Measurements from ENCODE around the gene SAMD11. TPM values are rescaled to one million over a fixed set of nuclear protein-coding genes. Genes with fewer than 3 reads are reported as not detected.
A peak's percentile ranks its signal among the peaks of the same experiment; 100 is the strongest.
"Not testable (repeated sequence)": the region's sequence is repeated elsewhere in the genome, so short reads cannot be mapped to it uniquely, and the experiment has no call there.

SAMD11 gene
- polyA plus RNA-seq, 1 donor from 2014 or later: not detected

DNA sequence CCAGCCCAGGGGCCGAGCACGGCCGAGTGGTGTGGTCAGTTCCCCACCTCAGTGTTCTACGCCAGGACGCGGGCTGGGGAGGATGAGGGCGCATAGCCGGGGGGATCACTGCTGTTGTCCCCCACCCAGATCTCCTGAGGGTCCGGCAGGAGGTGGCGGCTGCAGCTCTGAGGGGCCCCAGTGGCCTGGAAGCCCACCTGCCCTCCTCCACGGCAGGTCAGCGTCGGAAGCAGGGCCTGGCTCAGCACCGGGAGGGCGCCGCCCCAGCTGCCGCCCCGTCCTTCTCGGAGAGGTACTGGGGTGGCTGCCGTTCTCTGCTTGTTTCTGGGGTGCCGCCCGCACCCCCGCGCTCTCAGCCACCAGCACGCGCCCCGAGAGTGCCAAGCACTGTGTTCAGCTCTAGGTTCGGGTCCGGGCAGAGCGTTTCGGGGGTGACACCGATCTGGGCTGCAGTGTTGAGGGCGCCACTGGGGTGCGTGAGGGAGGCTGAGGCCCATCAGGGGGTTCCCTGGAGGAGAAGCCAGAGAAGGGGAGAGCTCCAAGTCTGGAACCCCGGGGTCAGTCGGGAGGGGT is 17.4 kb downstream of the SAMD11 start:
- Mint-ChIP-seq H3K27me3 (peaks cover 15% of the 10 kb centered on the region), H3K4me3 (peak overlapping the region; percentile 78 to 94 (median 84)), H3K4me1 (peaks cover 0 to 6% (median 0%) of the 10 kb centered on the region in 3 donors), H3K27ac (peak overlapping the region in 2 of 3 donors; percentile 67 to 73), H3K36me3 (peaks cover 7% of the 10 kb centered on the region), H3K9me3 (no peaks in the 10 kb centered on the region)

DNA sequence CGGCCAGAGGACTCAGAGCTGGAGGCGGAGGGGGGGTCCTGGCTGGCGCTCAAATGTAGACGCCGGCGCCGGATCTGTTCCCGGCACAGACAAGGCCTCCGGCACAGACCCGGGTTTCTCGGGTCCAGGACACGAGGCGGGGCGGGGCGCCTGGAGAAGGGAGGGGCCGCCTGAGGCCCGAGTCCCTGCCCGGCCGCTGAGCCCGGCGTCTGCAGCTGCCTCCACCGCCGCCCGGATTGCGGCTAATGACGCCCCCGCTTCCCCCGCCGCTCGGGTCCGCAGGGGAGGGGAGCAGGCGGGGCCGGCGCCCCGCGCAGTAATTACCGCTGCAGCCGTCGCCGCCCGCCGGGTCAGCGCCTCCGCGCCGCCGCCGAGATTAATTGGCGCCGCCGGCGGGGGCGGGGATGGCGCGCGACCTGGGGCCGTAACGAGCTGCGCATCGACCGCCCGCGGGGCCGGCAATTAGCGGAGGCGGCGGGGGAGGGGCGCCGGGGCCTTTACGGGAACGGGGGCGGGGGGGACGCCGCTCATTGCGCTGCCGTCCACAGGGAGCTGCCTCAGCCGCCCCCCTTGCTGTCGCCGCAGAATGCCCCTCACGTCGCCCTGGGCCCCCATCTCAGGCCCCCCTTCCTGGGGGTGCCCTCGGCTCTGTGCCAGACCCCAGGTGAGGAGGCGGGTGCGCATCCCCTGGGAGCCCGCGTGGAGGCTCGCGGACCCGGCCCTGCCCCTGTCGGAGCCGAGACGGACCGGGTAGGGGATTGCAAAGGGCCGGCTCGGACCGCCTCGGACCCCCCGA is 18.1 kb downstream of the SAMD11 start:
- peaks cover 7% of the 10 kb centered on the region for H3K36me3 Mint-ChIP-seq
- H3K27ac Mint-ChIP-seq: peak overlapping the region in 1 of 3 donors; percentile 73
- peak overlapping the region; percentile 78 to 94 (median 84) for H3K4me3 Mint-ChIP-seq
- peaks cover 15% of the 10 kb centered on the region for H3K27me3 Mint-ChIP-seq
- H3K9me3 Mint-ChIP-seq: no peaks in the 10 kb centered on the region
- H3K4me1 Mint-ChIP-seq: peaks cover 0 to 6% (median 0%) of the 10 kb centered on the region in 3 donors

DNA sequence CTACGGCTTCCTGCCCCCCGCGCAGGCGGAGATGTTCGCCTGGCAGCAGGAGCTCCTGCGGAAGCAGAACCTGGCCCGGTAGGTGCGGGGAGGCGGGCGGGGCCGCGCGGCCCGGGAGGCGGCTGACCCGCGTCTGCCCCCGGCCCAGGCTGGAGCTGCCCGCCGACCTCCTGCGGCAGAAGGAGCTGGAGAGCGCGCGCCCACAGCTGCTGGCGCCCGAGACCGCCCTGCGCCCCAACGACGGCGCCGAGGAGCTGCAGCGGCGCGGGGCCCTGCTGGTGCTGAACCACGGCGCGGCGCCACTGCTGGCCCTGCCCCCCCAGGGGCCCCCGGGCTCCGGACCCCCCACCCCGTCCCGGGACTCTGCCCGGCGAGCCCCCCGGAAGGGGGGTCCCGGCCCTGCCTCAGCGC is 18.7 kb downstream of the SAMD11 start:
- peaks cover 9% of the 10 kb centered on the region for H3K36me3 Mint-ChIP-seq
- H3K27ac Mint-ChIP-seq: no peak overlapping the region
- peaks cover 0 to 6% (median 0%) of the 10 kb centered on the region in 3 donors for H3K4me1 Mint-ChIP-seq
- H3K9me3 Mint-ChIP-seq: no peaks in the 10 kb centered on the region
- peaks cover 15% of the 10 kb centered on the region for H3K27me3 Mint-ChIP-seq
- H3K4me3 Mint-ChIP-seq: no peak overlapping the region

DNA sequence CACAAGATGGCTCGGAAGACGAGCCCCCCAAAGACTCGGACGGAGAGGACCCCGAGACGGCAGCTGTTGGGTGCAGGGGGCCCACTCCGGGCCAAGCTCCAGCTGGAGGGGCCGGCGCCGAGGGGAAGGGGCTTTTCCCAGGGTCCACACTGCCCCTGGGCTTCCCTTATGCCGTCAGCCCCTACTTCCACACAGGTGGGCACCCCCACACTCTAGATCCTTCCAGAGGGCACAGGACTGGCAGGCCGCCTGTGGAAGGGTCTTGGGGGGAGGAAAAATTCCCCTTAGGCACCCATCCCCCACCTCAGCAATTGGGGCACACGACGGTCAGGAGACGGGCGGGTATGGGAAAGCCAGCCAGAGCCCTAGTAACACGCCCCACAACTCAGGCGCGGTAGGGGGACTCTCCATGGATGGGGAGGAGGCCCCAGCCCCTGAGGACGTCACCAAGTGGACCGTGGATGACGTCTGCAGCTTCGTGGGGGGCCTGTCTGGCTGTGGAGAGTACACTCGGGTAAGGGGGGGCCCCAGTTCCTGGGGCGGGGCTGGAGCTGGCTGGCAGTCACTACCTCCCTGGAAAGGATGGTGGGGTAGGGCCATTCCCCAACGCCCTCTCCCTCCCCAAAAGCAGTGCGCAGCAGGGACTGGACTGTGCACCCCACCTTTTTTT is 19.3 kb downstream of the SAMD11 start:
- no peak overlapping the region for H3K27ac Mint-ChIP-seq
- H3K4me3 Mint-ChIP-seq: peak overlapping the region in 3 of 4 donors; percentile 25 to 68 (median 47)
- H3K4me1 Mint-ChIP-seq: peaks cover 0 to 6% (median 0%) of the 10 kb centered on the region in 3 donors
- peaks cover 9% of the 10 kb centered on the region for H3K36me3 Mint-ChIP-seq
- no peaks in the 10 kb centered on the region for H3K9me3 Mint-ChIP-seq
- H3K27me3 Mint-ChIP-seq: peaks cover 15% of the 10 kb centered on the region

DNA sequence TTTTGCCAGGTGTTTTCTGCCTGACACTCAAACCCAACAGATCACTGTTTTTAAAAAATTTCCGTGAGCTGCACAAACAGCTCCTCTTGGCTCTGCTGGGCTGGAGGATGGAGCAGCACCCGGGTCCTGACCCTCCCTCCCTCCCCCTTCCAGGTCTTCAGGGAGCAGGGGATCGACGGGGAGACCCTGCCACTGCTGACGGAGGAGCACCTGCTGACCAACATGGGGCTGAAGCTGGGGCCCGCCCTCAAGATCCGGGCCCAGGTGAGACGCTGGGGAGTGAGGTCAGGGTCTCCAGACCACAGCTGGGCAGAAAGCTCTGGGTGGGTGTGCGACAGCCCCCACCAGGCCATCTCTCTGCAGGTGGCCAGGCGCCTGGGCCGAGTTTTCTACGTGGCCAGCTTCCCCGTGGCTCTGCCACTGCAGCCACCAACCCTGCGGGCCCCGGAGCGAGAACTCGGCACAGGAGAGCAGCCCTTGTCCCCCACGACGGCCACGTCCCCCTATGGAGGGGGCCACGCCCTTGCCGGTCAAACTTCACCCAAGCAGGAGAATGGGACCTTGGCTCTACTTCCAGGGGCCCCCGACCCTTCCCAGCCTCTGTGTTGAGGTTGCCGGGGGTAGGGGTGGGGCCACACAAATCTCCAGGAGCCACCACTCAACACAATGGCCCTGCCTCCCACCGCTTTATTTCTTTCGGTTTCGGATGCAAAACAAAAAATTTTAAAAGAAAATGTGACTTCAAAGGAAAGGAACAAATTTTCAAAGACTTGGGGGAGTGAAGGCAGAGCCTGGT is 20.0 kb downstream of the SAMD11 start:
- H3K4me3 Mint-ChIP-seq: no peak overlapping the region

DNA sequence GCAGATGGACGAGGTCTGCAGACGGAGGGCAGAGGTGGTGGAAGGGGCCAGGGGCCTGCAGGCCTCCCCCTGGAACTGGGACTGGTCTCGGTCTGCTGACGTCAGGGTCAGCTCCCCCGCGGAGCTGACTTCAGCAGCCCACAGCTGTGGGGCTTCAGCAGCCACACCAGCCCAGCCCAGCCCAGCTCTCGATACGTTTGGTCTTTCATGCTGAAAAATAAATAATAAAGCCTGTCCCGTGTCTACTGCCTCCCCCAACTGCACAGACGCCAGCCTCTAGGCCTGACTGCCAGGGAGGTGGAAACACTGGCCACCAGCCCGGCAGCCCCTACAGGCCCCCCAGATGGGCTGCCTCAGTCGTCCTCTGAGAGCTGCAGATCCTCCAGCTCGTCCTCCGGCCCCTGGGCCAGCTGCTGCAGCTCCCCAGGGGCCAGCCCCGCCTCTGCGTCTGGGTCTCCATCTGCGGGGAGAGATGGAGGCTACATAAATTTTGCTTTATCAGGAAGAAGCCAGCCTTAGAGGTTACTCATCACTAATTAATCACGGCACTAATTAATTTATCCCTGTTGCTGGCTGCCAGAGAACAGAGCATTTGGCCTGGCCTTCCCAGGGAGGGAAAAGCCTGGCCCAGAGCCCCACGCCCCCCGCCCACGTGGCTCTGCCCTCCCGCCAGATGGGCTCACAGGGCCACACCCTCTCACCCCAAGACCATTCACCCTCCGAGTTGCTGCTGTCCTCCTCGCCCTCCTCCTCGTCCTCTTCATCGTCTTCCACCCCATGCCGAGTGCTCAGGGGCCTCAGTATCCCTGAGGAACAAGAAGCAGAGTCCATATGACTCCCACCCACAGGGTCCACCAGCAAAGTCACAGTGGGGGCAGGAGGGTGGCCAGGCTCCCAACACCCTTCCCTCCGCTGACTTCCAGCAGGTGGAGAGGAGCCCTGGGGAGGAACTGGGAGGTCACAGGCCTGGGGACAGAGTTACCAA is 20.9 kb downstream of the SAMD11 start:
- H3K4me3 Mint-ChIP-seq: peak overlapping the region in 1 of 4 donors; percentile 39
- peaks cover 8% of the 10 kb centered on the region for H3K27me3 Mint-ChIP-seq
- no peaks in the 10 kb centered on the region for H3K9me3 Mint-ChIP-seq
- H3K36me3 Mint-ChIP-seq: peaks cover 9% of the 10 kb centered on the region
- peaks cover 0 to 6% (median 0%) of the 10 kb centered on the region in 3 donors for H3K4me1 Mint-ChIP-seq
- no peak overlapping the region for H3K27ac Mint-ChIP-seq

More for the DNA sequence above, 20.0 kb downstream of the SAMD11 start:
- Mint-ChIP-seq H3K36me3 (peaks cover 9% of the 10 kb centered on the region), H3K27ac (no peak overlapping the region), H3K9me3 (no peaks in the 10 kb centered on the region), H3K27me3 (peaks cover 11% of the 10 kb centered on the region), H3K4me1 (peaks cover 0 to 6% (median 0%) of the 10 kb centered on the region in 3 donors)

DNA sequence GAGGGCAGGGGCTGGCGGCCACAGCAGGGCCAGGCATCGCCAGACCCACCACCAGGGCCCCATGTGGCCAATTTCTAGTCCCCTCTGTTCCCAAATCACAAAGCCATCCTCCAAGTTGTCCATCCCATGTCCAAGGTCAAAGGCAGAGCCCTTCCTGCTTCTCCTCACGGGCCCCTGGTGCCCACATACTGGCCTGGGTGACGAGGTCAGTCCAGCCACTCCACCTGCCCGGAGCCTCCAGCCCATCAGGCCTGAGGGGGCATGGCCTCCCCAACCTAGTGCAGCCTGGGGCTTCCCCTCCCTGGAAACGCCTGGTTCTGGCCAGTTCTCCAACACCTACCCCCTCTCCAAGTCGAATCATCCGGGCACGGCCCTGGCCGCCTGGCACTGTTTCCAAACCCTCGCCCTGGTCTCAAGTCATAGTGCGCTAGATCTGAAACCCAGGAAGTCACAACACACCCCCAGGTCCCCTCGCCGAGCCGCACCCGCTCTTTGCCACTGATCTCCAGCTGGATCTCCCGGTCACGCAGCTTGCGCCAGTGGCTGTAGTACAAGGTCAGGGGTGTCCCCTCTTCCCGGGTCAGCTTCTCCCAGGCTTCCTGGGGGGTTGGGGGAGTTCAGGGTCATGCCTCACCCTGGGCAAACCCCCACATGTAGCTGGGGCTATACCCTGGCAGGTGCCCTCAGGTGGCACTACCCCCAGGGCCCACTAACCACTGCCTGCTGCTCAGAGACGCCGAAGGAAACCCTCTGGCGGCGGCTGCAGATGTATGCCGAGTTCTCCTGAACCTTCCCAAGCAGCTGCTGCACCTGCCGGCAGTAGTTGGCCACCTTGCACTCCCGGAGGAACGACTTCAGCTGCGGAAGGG is 22.2 kb downstream of the SAMD11 start:
- Mint-ChIP-seq H3K4me1 (peaks cover 0 to 2% (median 0%) of the 10 kb centered on the region in 3 donors), H3K27me3 (peaks cover 3% of the 10 kb centered on the region), H3K4me3 (no peak overlapping the region), H3K36me3 (peaks cover 9% of the 10 kb centered on the region), H3K9me3 (no peaks in the 10 kb centered on the region), H3K27ac (no peak overlapping the region)

DNA sequence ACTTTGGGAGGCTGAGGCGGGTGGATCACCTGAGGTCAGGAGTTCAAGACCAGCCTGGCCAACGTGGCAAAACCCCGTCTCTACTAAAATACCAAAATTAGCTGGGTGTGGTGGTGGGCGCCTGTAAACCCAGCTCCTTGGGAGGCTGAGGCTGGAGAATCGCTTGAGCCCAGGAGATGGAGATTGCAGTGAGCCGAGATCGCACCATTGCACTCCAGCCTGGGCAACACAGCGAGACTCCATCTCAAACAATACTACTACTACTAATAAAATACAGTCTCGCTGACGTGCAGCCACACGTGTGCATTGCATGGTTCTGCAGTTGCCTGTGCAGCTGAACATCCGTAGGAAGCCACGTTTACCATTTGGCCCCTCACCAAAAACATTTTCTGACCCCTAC is 23.1 kb downstream of the SAMD11 start:
- H3K4me3 Mint-ChIP-seq, H3K27ac Mint-ChIP-seq, H3K4me1 Mint-ChIP-seq, H3K9me3 Mint-ChIP-seq, H3K27me3 Mint-ChIP-seq: not testable (repeated sequence)
- H3K36me3 Mint-ChIP-seq: peaks cover 12% of the 10 kb centered on the region

DNA sequence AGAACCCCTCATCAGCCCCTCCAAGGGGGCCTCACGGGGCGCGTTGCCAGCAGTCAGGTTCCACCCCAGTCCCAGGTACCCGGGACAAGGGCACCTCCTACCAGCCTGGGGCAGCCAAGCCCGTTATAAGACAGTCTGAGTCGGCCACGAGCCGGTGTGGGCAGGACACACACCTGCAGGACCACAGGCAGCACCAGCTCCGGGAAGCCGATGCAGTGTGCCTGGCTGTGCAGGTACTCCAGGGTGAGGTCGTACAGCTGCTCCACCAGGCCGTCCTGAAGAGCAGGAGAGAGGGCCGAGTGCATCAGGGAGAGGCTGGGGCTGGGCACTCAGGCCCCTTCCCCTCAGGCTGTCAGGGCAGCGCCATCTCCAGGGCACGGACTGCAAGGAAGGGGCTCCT is 24.2 kb downstream of the SAMD11 start:
- Mint-ChIP-seq H3K9me3 (no peaks in the 10 kb centered on the region), H3K27me3 (no peaks in the 10 kb centered on the region)

DNA sequence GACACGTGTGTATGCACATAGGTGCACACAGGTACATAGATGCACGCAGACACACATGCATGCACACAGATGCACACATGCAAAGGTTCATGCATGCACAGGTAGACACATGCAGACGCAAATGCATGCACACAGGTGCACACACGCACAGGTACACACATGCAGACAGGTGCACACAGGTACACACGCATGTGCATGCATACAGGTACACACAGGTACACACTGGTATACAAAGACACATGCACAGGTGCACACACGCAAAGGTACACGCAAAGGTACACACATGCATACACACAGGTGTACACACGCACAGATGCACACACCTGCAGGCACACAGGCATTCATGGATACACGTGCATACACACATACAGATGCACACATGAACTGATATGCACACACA is 26.5 kb downstream of the SAMD11 start:
- Mint-ChIP-seq H3K27ac (no peak overlapping the region), H3K9me3 (no peaks in the 10 kb centered on the region), H3K4me1 (no peaks in the 10 kb centered on the region), H3K36me3 (peaks cover 17% of the 10 kb centered on the region), H3K4me3 (no peak overlapping the region), H3K27me3 (no peaks in the 10 kb centered on the region)

More for the DNA sequence above, 24.2 kb downstream of the SAMD11 start:
- Mint-ChIP-seq H3K27ac (no peak overlapping the region), H3K4me3 (no peak overlapping the region), H3K36me3 (peaks cover 12% of the 10 kb centered on the region), H3K4me1 (no peaks in the 10 kb centered on the region)

DNA sequence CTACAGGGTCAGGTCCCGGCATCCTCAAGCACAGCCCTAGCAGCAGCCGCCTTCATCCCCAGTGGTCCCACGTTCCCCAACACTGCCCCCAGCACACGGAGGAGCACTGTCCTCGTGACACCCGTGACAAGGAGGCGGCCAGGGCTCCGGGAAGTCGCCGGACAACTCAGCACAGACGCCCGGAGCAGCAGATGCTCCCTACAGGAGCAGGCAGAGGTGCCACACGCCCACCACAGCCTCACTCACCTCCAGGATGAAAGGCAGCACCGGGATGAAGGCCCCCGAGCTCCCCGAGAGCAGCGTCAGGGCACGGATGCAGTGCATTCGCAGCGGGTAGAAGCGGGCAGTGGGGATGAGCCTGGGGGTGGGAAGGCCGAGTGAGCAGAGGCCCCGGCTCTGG is 27.2 kb downstream of the SAMD11 start:
- Mint-ChIP-seq H3K9me3 (no peaks in the 10 kb centered on the region), H3K27me3 (no peaks in the 10 kb centered on the region), H3K4me1 (no peaks in the 10 kb centered on the region), H3K36me3 (peaks cover 15% of the 10 kb centered on the region), H3K4me3 (no peak overlapping the region), H3K27ac (no peak overlapping the region)

DNA sequence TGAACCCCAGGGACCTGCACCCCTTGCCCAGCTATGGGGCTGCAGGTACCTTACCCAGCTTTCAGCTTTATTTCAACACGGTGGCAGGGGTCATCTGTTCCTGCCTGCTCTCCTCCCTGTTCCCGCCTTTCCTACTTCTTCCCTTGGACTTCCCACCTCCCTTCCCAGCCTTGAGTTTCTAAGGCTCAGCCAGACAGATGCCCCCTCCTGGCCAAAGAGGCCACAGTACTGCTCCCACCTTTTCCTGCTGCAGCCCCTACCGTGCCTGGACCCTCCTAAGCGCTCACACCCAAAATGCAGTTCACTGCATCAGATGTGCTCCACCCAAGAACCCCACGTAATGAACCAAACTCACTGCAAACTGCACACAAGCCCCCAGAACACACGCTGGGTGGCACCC is 27.6 kb downstream of the SAMD11 start:
- no peaks in the 10 kb centered on the region for H3K27me3 Mint-ChIP-seq
- no peaks in the 10 kb centered on the region for H3K4me1 Mint-ChIP-seq
- peak overlapping the region in 1 of 4 donors; percentile 10 for H3K4me3 Mint-ChIP-seq
- peaks cover 13% of the 10 kb centered on the region for H3K36me3 Mint-ChIP-seq
- H3K9me3 Mint-ChIP-seq: no peaks in the 10 kb centered on the region
- H3K27ac Mint-ChIP-seq: no peak overlapping the region

DNA sequence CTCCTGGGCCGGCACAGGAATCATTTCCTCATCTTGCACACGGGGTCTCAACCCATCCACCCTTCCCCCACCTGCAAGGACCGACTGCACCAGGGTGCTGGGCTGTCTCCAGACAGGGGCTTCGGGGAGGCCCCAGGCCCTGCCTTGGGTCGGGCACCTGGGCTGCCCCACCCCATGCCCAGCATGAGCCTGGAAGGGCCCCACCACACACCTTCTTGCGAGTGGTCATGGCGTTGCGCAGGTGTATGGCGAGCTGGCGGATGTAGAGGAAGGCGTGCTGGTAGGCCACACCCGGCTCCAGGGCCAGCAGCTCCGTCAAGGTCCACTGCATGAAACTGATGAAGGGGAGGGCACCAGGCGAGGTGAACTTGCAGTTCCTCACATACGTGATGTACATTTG is 28.5 kb downstream of the SAMD11 start:
- no peaks in the 10 kb centered on the region for H3K27me3 Mint-ChIP-seq
- H3K4me3 Mint-ChIP-seq: no peak overlapping the region
- H3K27ac Mint-ChIP-seq: no peak overlapping the region
- no peaks in the 10 kb centered on the region for H3K4me1 Mint-ChIP-seq
- H3K36me3 Mint-ChIP-seq: peaks cover 11% of the 10 kb centered on the region
- H3K9me3 Mint-ChIP-seq: no peaks in the 10 kb centered on the region

Data from IgD-negative memory B cell (primary cell).